Kidney glomerular epithelial cell (primary cell): ENCODE measurements around the gene OSGEP.
A peak's percentile ranks its signal among the peaks of the same experiment; 100 is the strongest.
"Not testable (repeated sequence)": the region's sequence is repeated elsewhere in the genome, so short reads cannot be mapped to it uniquely, and the experiment has no call there.

ENCODE experiments used
- DNase-seq: peaks from one replicate; lab custom pipeline; 2025; lab: John Stamatoyannopoulos, UW

The OSGEP gene

GRCh38 chr14:20469890-20470602 is 15.4 kb upstream of the OSGEP start:
- peak; percentile 71 for DNase-seq

GRCh38 chr14:20469242-20469889 is 14.8 kb upstream of the OSGEP start, which contains the start of gene PNP:
PNP (plus strand) TSS chr14:20469406; CDS start chr14:20469525, 119 bp downstream.
- DNase-seq = peak; percentile 83

- DNase-seq = no peak
Measured at GRCh38 chr14:20468764-20469241, 14.2 kb upstream of the OSGEP start.

- DNase-seq = peak; percentile 100
Measured at GRCh38 chr14:20461225-20462141, 6.9 kb upstream of the OSGEP start, which contains the start of gene PIP4P1. PIP4P1 (minus strand) TSS chr14:20461434; CDS start chr14:20461325, 109 bp downstream.

- DNase-seq = no peak
Measured at GRCh38 chr14:20460458-20461224, 6.0 kb upstream of the OSGEP start.

- no peak for DNase-seq
Measured at GRCh38 chr14:20458031-20458789, 3.6 kb upstream of the OSGEP start.

- no peak for DNase-seq
Measured at GRCh38 chr14:20456971-20457370, 2.4 kb upstream of the OSGEP start.

- DNase-seq = peak; percentile 98
Measured at GRCh38 chr14:20455355-20456300, 1.0 kb upstream of the OSGEP start.

- DNase-seq = not testable (repeated sequence)
Measured at GRCh38 chr14:20452831-20453230, 1.8 kb downstream of the OSGEP start.

- no peak for DNase-seq
Measured at GRCh38 chr14:20446889-20447288, 7.7 kb downstream of the OSGEP start.

GRCh38 chr14:20443650-20444049 is 11.0 kb downstream of the OSGEP start:
- DNase-seq = not testable (repeated sequence)

- DNase-seq = no peak
Measured at GRCh38 chr14:20441461-20441860, 13.2 kb downstream of the OSGEP start.

GRCh38 chr14:20440882-20441281 is 13.7 kb downstream of the OSGEP start:
- DNase-seq = no peak

- no peak for DNase-seq
Measured at GRCh38 chr14:20440465-20440864, 14.1 kb downstream of the OSGEP start.

- DNase-seq = no peak
Measured at GRCh38 chr14:20438664-20439063, 15.9 kb downstream of the OSGEP start.

GRCh38 chr14:20436363-20436755 is 18.3 kb downstream of the OSGEP start:
- DNase-seq = no peak

GRCh38 chr14:20435582-20436362 is 18.8 kb downstream of the OSGEP start, which contains the start of gene KLHL33:
KLHL33 (minus strand) TSS chr14:20436166; CDS start chr14:20435811, 355 bp downstream.
- no peak for DNase-seq
